ENCODE measurements around the gene ADIPOQ. TPM values are rescaled to one million over a fixed set of nuclear protein-coding genes. Genes with fewer than 3 reads are reported as not detected.
"Not testable (repeated sequence)": the region's sequence is repeated elsewhere in the genome, so short reads cannot be mapped to it uniquely, and the experiment has no call there.

Gene ADIPOQ
- total RNA-seq, 4 donors from 2014 or later: 10.7 to 21.6 (median 19.7) TPM

GRCh38 chr3:186902713-186903112 is 60.2 kb downstream of the ADIPOQ start:
- Histone ChIP-seq H3K27me3 (no peaks in the 10 kb centered on the region), H3K36me3 (no peaks in the 10 kb centered on the region), H3K4me3 (no peak overlapping the region), H3K9me3 (no peaks in the 10 kb centered on the region), H3K27ac (no peak overlapping the region), H3K4me1 (peaks cover 3% of the 10 kb centered on the region)
- no peak for DNase-seq (ENCODE audit: low spot score in 2 of 2)
- WGBS: 76% methylated on average over 2 of the region's 2 CpGs
- TF ChIP-seq CTCF (IDR thresholded peaks at IDR 0.05) (no peak), EP300 (IDR thresholded peaks at IDR 0.05) (no peak), POLR2A (IDR thresholded peaks at IDR 0.05) (no peak), POLR2AphosphoS5 (IDR thresholded peaks at IDR 0.05) (no peak)

GRCh38 chr3:186903676-186904075 is 61.2 kb downstream of the ADIPOQ start:
- DNase-seq (ENCODE audit: low spot score in 2 of 2); H3K36me3 ChIP-seq; H3K9me3 ChIP-seq; H3K4me3 ChIP-seq; H3K27me3 ChIP-seq; H3K27ac ChIP-seq; H3K4me1 ChIP-seq: not testable (repeated sequence)
- 95% methylated on average over 2 of the region's 2 CpGs for WGBS

GRCh38 chr3:186907075-186907474 is 64.6 kb downstream of the ADIPOQ start:
- 98% methylated on average over 3 of the region's 3 CpGs for WGBS
- H3K27me3 ChIP-seq; H3K27ac ChIP-seq; H3K36me3 ChIP-seq; DNase-seq (ENCODE audit: low spot score in 2 of 2); H3K9me3 ChIP-seq; H3K4me3 ChIP-seq; H3K4me1 ChIP-seq: not testable (repeated sequence)

Other genes starting within 250 kb of the ADIPOQ start
- gene AHSG, start 229.7 kb upstream of the ADIPOQ start, total RNA-seq: under 1 TPM in 2 of 4 donors, not detected in 2; 0.30 to 0.97 TPM
- 10 to 100 TPM in 2 of 4 donors, 1 to 10 TPM in 2; 3.9 to 16.0 (median 10.4) TPM for gene FETUB, start 202.3 kb upstream of the ADIPOQ start, total RNA-seq
- under 1 TPM in 1 of 4 donors, not detected in 3; 0.30 TPM for gene HRG, start 176.7 kb upstream of the ADIPOQ start, total RNA-seq
- gene KNG1, start 125.4 kb upstream of the ADIPOQ start, total RNA-seq: 1 to 10 TPM in 1 of 4 donors, under 1 TPM in 1, not detected in 2; 0.44 to 1.9 TPM
- 100 to 1,000 TPM; 209 to 410 (median 291) TPM for gene EIF4A2, start 59.1 kb upstream of the ADIPOQ start, total RNA-seq
- gene RFC4, start 36.2 kb upstream of the ADIPOQ start, total RNA-seq: 10 to 100 TPM in 3 of 4 donors, 1 to 10 TPM in 1; 9.6 to 22.3 (median 15.8) TPM
- gene ST6GAL1, start 87.8 kb downstream of the ADIPOQ start, total RNA-seq: 10 to 100 TPM; 23.9 to 42.2 (median 31.9) TPM